ENCODE results near the gene KLHL10. TPM values are rescaled to one million over a fixed set of nuclear protein-coding genes. Genes with fewer than 3 reads are reported as not detected.

The KLHL10 gene
- total RNA-seq, 2 experiments from 2014 or later = not detected

DNA sequence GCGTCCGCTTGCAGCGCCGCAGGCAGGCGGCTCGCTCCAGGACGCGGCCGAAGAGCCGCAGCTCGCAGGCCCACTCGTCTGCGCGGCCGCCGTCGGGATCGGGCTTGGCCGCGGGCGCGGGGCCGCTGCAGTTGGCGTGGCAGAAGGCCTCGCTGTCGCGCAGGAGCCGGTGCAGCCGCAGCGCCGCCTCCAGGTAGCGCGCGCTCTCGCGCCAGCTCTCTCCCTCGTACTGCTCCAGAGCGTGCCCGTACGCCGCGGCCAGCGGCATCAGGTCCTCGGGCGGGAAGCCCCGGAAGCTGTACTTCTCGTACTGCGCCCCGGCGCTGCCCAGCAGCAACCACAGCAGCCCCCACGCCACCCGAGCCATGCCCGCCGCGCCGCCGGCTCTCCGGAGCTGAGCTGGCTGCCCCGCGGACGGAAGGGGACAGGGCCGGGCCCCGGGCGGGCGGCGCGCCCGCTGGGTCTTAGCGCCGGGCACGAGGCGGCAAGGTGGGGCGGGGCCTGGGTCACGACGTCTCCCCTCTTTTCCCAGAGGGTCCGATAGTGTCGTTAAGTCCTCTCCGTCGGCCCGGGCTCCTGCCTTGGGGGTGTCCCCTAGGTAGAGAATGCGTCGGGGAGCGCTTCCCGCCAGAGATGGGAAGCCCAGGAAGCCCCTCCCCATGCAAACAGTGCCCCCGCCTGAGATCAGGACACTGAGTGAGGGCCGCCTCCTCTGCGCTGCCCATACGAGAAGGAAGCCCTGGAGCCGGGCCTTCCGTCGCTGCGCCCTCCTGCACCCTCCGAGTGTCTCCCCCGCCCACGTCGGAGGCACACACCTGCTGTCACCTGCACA is 25.9 kb upstream of the KLHL10 start, which contains the start of gene P3H4:
Gene P3H4 (minus strand): TSS at position 401 of the 832 bp plus-strand sequence. CDS start 34 bp downstream, at position 367.
- Histone ChIP-seq H3K36me3 (ENCODE audit: insufficient read depth, low read length) (no peaks in the 10 kb centered on the region), H3K4me1 (ENCODE audit: insufficient read depth, low read length) (peaks cover 34% of the 10 kb centered on the region), H3K4me3 (ENCODE audit: low read length) (peak within 1 kb of the TSS; percentile 60), H3K27me3 (ENCODE audit: control insufficient read depth in 1 of 2, insufficient read depth in 2 of 2, low read length in 2 of 2) (no peaks in the 10 kb centered on the region), H3K9me3 (ENCODE audit: control insufficient read depth in 1 of 2, insufficient read depth in 1 of 2, low read length in 2 of 2) (no peaks in the 10 kb centered on the region), H3K27ac (ENCODE audit: low read depth in 1 of 2, low read length in 2 of 2) (no peak within 1 kb of the TSS)
- Mint-ChIP-seq H3K27ac (peak within 1 kb of the TSS; percentile 36), H3K36me3 (ENCODE audit: low read depth) (peaks cover 10% of the 10 kb centered on the region), H3K9me3 (no peaks in the 10 kb centered on the region), H3K4me3 (peak within 1 kb of the TSS; percentile 97), H3K4me1 (ENCODE audit: low read depth) (peaks cover 22% of the 10 kb centered on the region), H3K27me3 (no peaks in the 10 kb centered on the region)
- TF ChIP-seq, protein P1, sequence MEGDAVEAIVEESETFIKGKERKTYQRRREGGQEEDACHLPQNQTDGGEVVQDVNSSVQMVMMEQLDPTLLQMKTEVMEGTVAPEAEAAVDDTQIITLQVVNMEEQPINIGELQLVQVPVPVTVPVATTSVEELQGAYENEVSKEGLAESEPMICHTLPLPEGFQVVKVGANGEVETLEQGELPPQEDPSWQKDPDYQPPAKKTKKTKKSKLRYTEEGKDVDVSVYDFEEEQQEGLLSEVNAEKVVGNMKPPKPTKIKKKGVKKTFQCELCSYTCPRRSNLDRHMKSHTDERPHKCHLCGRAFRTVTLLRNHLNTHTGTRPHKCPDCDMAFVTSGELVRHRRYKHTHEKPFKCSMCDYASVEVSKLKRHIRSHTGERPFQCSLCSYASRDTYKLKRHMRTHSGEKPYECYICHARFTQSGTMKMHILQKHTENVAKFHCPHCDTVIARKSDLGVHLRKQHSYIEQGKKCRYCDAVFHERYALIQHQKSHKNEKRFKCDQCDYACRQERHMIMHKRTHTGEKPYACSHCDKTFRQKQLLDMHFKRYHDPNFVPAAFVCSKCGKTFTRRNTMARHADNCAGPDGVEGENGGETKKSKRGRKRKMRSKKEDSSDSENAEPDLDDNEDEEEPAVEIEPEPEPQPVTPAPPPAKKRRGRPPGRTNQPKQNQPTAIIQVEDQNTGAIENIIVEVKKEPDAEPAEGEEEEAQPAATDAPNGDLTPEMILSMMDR (IDR thresholded peaks at IDR 0.05) = peak; percentile 68
- intact Hi-C loops (cut with DNase I, micrococcal nuclease) = loop anchor here (2.0 kb wide), 2 partner anchors 73 to 993 kb away; no protein-coding TSS in a partner anchor
- ATAC-seq (ENCODE audit: poor library complexity) (peak; percentile 91), DNase-seq (peak; percentile 44 to 90 (median 70))
- ChIA-PET POLR2A (interaction anchor here (0.6 to 2.8 kb wide), 17 partner anchors 10 to 394 kb away, joined by 3 to 24 read pairs (median 5); partner anchors contain the start of genes ACLY, CNP, EIF1 and JUP), CTCF (interaction anchor here (0.9 to 1.5 kb wide), 6 partner anchors 11 to 74 kb away, joined by 3 to 15 read pairs (median 6); partner anchors contain the start of gene KLHL11)

DNA sequence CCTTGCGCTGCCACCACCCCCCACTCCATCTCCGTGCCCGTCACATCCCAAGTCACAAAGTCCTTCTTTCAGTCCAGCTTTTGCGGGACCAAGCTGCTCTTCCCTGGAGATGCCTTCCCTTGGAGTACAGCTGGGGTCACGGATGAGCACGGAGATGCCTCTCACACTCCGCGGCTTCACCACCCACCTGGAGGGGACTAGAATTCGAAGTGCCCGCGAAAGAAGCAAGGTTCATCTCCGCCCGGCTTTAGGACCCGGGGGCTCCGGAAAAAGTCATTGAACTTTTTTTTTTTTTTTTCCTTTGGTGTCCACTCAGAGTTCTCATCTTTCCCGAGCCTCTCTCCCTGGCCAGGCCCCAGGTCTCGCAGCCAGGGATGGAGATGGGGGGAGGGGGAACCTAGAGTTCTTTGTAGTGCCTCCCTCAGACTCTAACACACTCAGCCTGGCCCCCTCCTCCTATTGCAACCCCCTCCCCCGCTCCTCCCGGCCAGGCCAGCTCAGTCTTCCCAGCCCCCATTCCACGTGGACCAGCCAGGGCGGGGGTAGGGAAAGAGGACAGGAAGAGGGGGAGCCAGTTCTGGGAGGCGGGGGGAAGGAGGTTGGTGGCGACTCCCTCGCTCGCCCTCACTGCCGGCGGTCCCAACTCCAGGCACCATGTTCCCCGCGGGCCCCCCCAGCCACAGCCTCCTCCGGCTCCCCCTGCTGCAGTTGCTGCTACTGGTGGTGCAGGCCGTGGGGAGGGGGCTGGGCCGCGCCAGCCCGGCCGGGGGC is 25.1 kb upstream of the KLHL10 start, which contains the start of gene FKBP10:
Gene FKBP10 (plus strand): TSS at position 624 of the 771 bp plus-strand sequence. CDS start 31 bp downstream, at position 655.
- no peaks in the 10 kb centered on the region for H3K36me3 ChIP-seq (ENCODE audit: insufficient read depth, low read length)
- H3K9me3 ChIP-seq (ENCODE audit: control insufficient read depth in 1 of 2, insufficient read depth in 1 of 2, low read length in 2 of 2) = no peaks in the 10 kb centered on the region
- Mint-ChIP-seq H3K27me3 (no peaks in the 10 kb centered on the region), H3K4me1 (ENCODE audit: low read depth) (peaks cover 22% of the 10 kb centered on the region), H3K27ac (peak within 1 kb of the TSS; percentile 36), H3K36me3 (ENCODE audit: low read depth) (peaks cover 10% of the 10 kb centered on the region), H3K9me3 (no peaks in the 10 kb centered on the region), H3K4me3 (peak within 1 kb of the TSS; percentile 97)
- no peaks in the 10 kb centered on the region for H3K27me3 ChIP-seq (ENCODE audit: control insufficient read depth in 1 of 2, insufficient read depth in 2 of 2, low read length in 2 of 2)
- DNase-seq = peak in 12 of 14 experiments; percentile 16 to 67 (median 30)
- no peak within 1 kb of the TSS for H3K27ac ChIP-seq (ENCODE audit: low read depth in 1 of 2, low read length in 2 of 2)
- peaks cover 34% of the 10 kb centered on the region for H3K4me1 ChIP-seq (ENCODE audit: insufficient read depth, low read length)
- ATAC-seq (ENCODE audit: poor library complexity) = peak; percentile 18
- intact Hi-C loops (cut with DNase I, micrococcal nuclease) = no loop called here
- ChIA-PET CTCF (interaction anchor here (1.2 to 1.5 kb wide), 3 partner anchors 51 to 75 kb away, joined by 3 to 15 read pairs (median 8); partner anchors contain the start of gene KLHL11), POLR2A (interaction anchor here (0.7 to 2.8 kb wide), 5 partner anchors 23 to 394 kb away, joined by 3 to 24 read pairs (median 10); partner anchors contain the start of genes EIF1, KLHL11 and NT5C3B)
- peak within 1 kb of the TSS; percentile 60 for H3K4me3 ChIP-seq (ENCODE audit: low read length)
- TF ChIP-seq, protein P1 (IDR thresholded peaks at IDR 0.05) = no peak

DNA sequence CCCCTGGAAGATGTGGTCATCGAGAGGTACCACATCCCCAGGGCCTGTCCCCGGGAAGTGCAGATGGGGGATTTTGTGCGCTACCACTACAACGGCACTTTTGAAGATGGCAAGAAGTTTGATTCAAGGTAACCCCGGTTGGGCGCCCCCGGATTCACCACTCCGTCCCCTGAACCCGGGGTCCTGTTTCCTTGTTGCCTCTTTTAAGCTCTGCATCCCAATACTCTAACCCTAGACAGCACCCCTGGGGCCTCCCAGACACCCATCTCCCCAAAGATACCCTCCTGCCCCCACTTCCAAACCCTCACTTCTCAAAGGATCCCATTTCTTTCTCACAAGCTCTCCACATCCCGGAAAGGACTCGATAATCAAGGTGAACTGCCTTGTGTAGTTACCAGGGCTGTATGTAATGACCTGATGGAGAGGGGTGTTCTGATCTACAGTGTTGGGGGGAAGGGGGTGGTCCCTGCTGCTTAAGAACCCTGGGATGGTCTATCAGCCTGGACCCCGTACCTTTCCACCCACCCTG is 24.4 kb upstream of the KLHL10 start:
- no peak for DNase-seq
- Histone ChIP-seq H3K36me3 (ENCODE audit: insufficient read depth, low read length) (no peaks in the 10 kb centered on the region), H3K4me1 (ENCODE audit: insufficient read depth, low read length) (peaks cover 34% of the 10 kb centered on the region), H3K27me3 (ENCODE audit: control insufficient read depth in 1 of 2, insufficient read depth in 2 of 2, low read length in 2 of 2) (no peaks in the 10 kb centered on the region), H3K27ac (ENCODE audit: low read depth in 1 of 2, low read length in 2 of 2) (no peak overlapping the region), H3K9me3 (ENCODE audit: control insufficient read depth in 1 of 2, insufficient read depth in 1 of 2, low read length in 2 of 2) (no peaks in the 10 kb centered on the region), H3K4me3 (ENCODE audit: low read length) (no peak overlapping the region)
- ATAC-seq (ENCODE audit: poor library complexity) = no peak
- no peaks in the 10 kb centered on the region for H3K9me3 Mint-ChIP-seq
- intact Hi-C loops (cut with DNase I, micrococcal nuclease) = no loop called here
- H3K4me1 Mint-ChIP-seq (ENCODE audit: low read depth) = peaks cover 22% of the 10 kb centered on the region
- POLR2A ChIA-PET = interaction anchor here (1.8 kb wide), 1 partner anchor 121 kb away, joined by 5 read pairs; no protein-coding TSS in a partner anchor
- H3K4me3 Mint-ChIP-seq = peak overlapping the region; percentile 82
- TF ChIP-seq, protein P1 (IDR thresholded peaks at IDR 0.05) = no peak
- peaks cover 10% of the 10 kb centered on the region for H3K36me3 Mint-ChIP-seq (ENCODE audit: low read depth)
- CTCF ChIA-PET = no interaction called here
- H3K27me3 Mint-ChIP-seq = no peaks in the 10 kb centered on the region
- H3K27ac Mint-ChIP-seq = no peak overlapping the region

All from CD4-positive, alpha-beta T cell (primary cell).